GM12878 (cell line): ENCODE results near the gene RERG. TPM values are rescaled to one million over a fixed set of nuclear protein-coding genes. Genes with fewer than 3 reads are reported as not detected.

ENCODE experiments used
- ATAC-seq: fragments of 200-7000 bp; cut with Tn5 transposase; 3 replicates; pipeline ENCODE4 v1.9.1; 2020; ENCODE audit warnings: mild to moderate bottlenecking, moderate library complexity
- BruUV-seq: library from RNA; stranded (reverse); fragments of 400-500 nt; replicated peaks from 2 replicates; lab custom pipeline; 2021; lab: Mats Ljungman, UMichigan
- CTCF ChIA-PET: fragments of 300-600 bp; sonication (Branson Sonifier 250); formaldehyde crosslinking; extraction: SDS; loops from one replicate; lab custom pipeline; 2021; ENCODE audit warnings: inconsistent platforms; lab: Yijun Ruan, JAX
- POLR2A ChIA-PET: fragments of 350-600 bp; formaldehyde crosslinking; extraction: SDS; loops from one replicate; lab custom pipeline; 2021; ENCODE audit warnings: inconsistent platforms; lab: Charles Lee
- RAD21 ChIA-PET: fragments of 300-600 bp; sonication (Branson Sonifier 250); formaldehyde crosslinking; loops from one replicate; lab custom pipeline; 2023; ENCODE audit warnings: antibody characterized with exemption; ENCODE audit not compliant: unreplicated experiment; lab: Charles Lee
- SMC1A ChIA-PET: fragments of 300-600 bp; sonication (Branson Sonifier 250); formaldehyde crosslinking; loops from one replicate; lab custom pipeline; 2023; ENCODE audit not compliant: unreplicated experiment, uncharacterized antibody; lab: Charles Lee
- DNase-seq: peaks from one replicate; pipeline ENCODE4 v3.0.0-alpha.2; 2011; ENCODE audit warnings: low read depth, low spot score
- FAIRE-seq: peaks from 3 replicates; lab custom pipeline; 2011; peaks lifted over from hg19 to GRCh38; lab: Jason Lieb, UNC
- H2AFZ ChIP-seq: 2 replicates; pipeline ENCODE4 v1.6.0; 2011; ENCODE audit warnings: low read depth, low read length, control low read depth; ENCODE audit not compliant: control insufficient read depth
- H3K27ac ChIP-seq: 2 replicates; pipeline ENCODE4 v1.5.1; 2011; ENCODE audit warnings: control low read depth; ENCODE audit not compliant: control insufficient read depth, insufficient read depth
- H3K27me3 ChIP-seq, 2 experiments: replicated peaks in 1 of 2; 2 replicates each; pipeline versions ENCODE4 v1.6.0 to v1.6.1; 2011; ENCODE audit warnings: low read length in 1 of 2; ENCODE audit not compliant: control insufficient read depth in 2 of 2, insufficient read depth in 2 of 2
- H3K36me3 ChIP-seq, 2 experiments: 2 replicates each; pipeline ENCODE4 v1.5.1; 2011; ENCODE audit warnings: low read length in 1 of 2; ENCODE audit not compliant: control insufficient read depth in 2 of 2, insufficient read depth in 2 of 2
- H3K4me1 ChIP-seq: 2 replicates; pipeline ENCODE4 v1.6.1; 2011; ENCODE audit warnings: mild to moderate bottlenecking, low read length, moderate library complexity, mixed read lengths; ENCODE audit not compliant: control insufficient read depth, insufficient read depth
- H3K4me2 ChIP-seq: 2 replicates; pipeline ENCODE4 v1.6.0; 2011; ENCODE audit warnings: control low read depth; ENCODE audit not compliant: control insufficient read depth, insufficient read depth
- H3K4me3 ChIP-seq: fragments of 200-600 bp; sonication (generic); 2 replicates; pipeline ENCODE4 v1.5.1; 2016
- H3K79me2 ChIP-seq: 2 replicates; pipeline ENCODE4 v1.6.0; 2011; ENCODE audit warnings: low read length; ENCODE audit not compliant: control insufficient read depth, insufficient read depth
- H3K9ac ChIP-seq: 2 replicates; pipeline ENCODE4 v1.8.0; 2011; ENCODE audit warnings: low read length, control low read depth, mixed read lengths; ENCODE audit not compliant: control insufficient read depth, insufficient read depth
- H3K9me3 ChIP-seq: replicated peaks from 3 replicates; pipeline ENCODE4 v1.5.1; 2011; ENCODE audit warnings: mild to moderate bottlenecking, low read length; ENCODE audit not compliant: control insufficient read depth, insufficient read depth
- H4K20me1 ChIP-seq: 2 replicates; pipeline ENCODE4 v1.6.0; 2011; ENCODE audit not compliant: control insufficient read depth, insufficient read depth
- ATF7 ChIP-seq: fragments of 450-650 bp; IDR thresholded peaks from 2 replicates; pipeline ENCODE4 v1.6.1; 2016; ENCODE audit warnings: low read depth, mild to moderate bottlenecking
- CBFB ChIP-seq: IDR thresholded peaks from 2 replicates; pipeline ENCODE4 v1.6.1; 2016; ENCODE audit warnings: antibody characterized with exemption, low read depth
- HDAC6 ChIP-seq: fragments of 200-600 bp; sonication (generic); IDR thresholded peaks from one replicate; pipeline ENCODE4 v1.8.0; 2017; ENCODE audit warnings: antibody characterized with exemption; ENCODE audit not compliant: unreplicated experiment
- LARP7 ChIP-seq: fragments of 450-650 bp; IDR thresholded peaks from 2 replicates; pipeline ENCODE4 v1.6.1; 2017; ENCODE audit warnings: mild to moderate bottlenecking
- PAX5 ChIP-seq: IDR thresholded peaks from 2 replicates; pipeline ENCODE4 v1.6.1; 2011; ENCODE audit warnings: low read depth, low read length, borderline replicate concordance
- SP1 ChIP-seq: IDR thresholded peaks from one replicate; pipeline ENCODE4 v1.6.1; 2011; ENCODE audit warnings: low read depth, low read length
- SUZ12 ChIP-seq: fragments of 200-600 bp; sonication (generic); IDR thresholded peaks from one replicate; pipeline ENCODE4 v1.6.1; 2018; ENCODE audit warnings: antibody characterized with exemption, mild to moderate bottlenecking; ENCODE audit not compliant: unreplicated experiment
- TAF1 ChIP-seq: IDR thresholded peaks from 2 replicates; pipeline ENCODE4 v1.6.1; 2011; ENCODE audit warnings: mild to moderate bottlenecking, low read depth, low read length, borderline replicate concordance
- TCF3 ChIP-seq: IDR thresholded peaks from 2 replicates; pipeline ENCODE4 v1.6.1; 2012; ENCODE audit warnings: low read depth, mild to moderate bottlenecking, low read length, borderline replicate concordance; ENCODE audit not compliant: insufficient read depth
- YY1 ChIP-seq: IDR thresholded peaks from 2 replicates; pipeline ENCODE4 v1.6.1; 2011; ENCODE audit warnings: low read depth, mild to moderate bottlenecking, low read length
- ZBED1 ChIP-seq: IDR thresholded peaks from 2 replicates; pipeline ENCODE4 v1.6.1; 2016; ENCODE audit warnings: borderline replicate concordance
- ZNF384 ChIP-seq: IDR thresholded peaks from 2 replicates; pipeline ENCODE4 v1.6.1; 2012; ENCODE audit warnings: low read depth, mild to moderate bottlenecking, low read length, improper control_type of control experiment, borderline replicate concordance
- ZNF592 ChIP-seq: fragments of 450-650 bp; IDR thresholded peaks from 2 replicates; pipeline ENCODE4 v1.6.1; 2017; ENCODE audit warnings: mild to moderate bottlenecking, moderate library complexity
- WGBS: methylation state at CpG from one replicate; pipeline ENCODE4 v1.1.6; 2016; ENCODE audit warnings: low lambda C conversion rate; ENCODE audit not compliant: insufficient replicate concordance, insufficient coverage; ENCODE audit errors: missing lambda C conversion rate; 5-methylcytosine and 5-hydroxymethylcytosine counted together
- in situ Hi-C: fragments of 300-500 bp; cut with MboI; formaldehyde crosslinking; loops from 9 replicates; pipeline ENCODE4 v1.14.3; 2018; ENCODE audit warnings: mixed read lengths
- intact Hi-C: fragments of 100-400 bp; cut with micrococcal nuclease; formaldehyde crosslinking; loops from one replicate; pipeline ENCODE4 v1.14.2; 2022; ENCODE audit not compliant: unreplicated experiment
- polyA plus RNA-seq, 11 experiments: library from polyadenylated mRNA; depleted of rRNA in 4 of 11; unstranded in 6 of 11; stranded (reverse) in 5 of 11; fragments of >200 nt; fragmentation: Nextera tagmentation in 4 of 11; fragmentation: Illumina TruSeq in 1 of 11; extraction: Ambion mirVana in 4 of 11; extraction: Trizol in 1 of 11; gene quantifications; 1 replicate in 1 of 11; 2 replicates in 10 of 11; pipeline versions ENCODE4 v1.2.1 to v1.2.3, GENCODE V29; 2011 to 2016; ENCODE audit warnings: inconsistent platforms in 2 of 11, missing spikeins in 2 of 11, low read depth in 1 of 11
- total RNA-seq, 4 experiments: library from RNA; depleted of rRNA in 3 of 4; stranded (reverse); fragments of >200 nt in 3 of 4; fragmentation: Illumina TruSeq in 1 of 4; extraction: Trizol in 1 of 4; gene quantifications; 2 replicates each; pipeline versions ENCODE4 v1.2.1 to v1.2.3, GENCODE V29; 2013 to 2021

The RERG gene
- total and polyA plus RNA-seq, 10 of the 15 experiments (the other 5 are each of a cell fraction or from before 2014, with no cell fraction given): 0.03 to 5.3 (median 0.05) TPM; not detected in 5

- ChIA-PET SMC1A (interaction anchor here (1.0 kb wide), 1 partner anchor 9 kb away, joined by 3 read pairs; no protein-coding TSS in a partner anchor), POLR2A (no interaction called here), CTCF (interaction anchor here (0.7 to 0.8 kb wide), 2 partner anchors 16 to 464 kb away, joined by 3 to 6 read pairs; no protein-coding TSS in a partner anchor), RAD21 (no interaction called here)
- ATAC-seq (no peak), DNase-seq (no peak), FAIRE-seq (no peak)
- 31% methylated on average over 6 of the region's 6 CpGs for WGBS
- H3K27me3 ChIP-seq: no peaks in the 10 kb centered on the region
- TF ChIP-seq CBFB: no peak
- TF ChIP-seq ZBED1: no peak
- TF ChIP-seq YY1: no peak
- TF ChIP-seq TCF3: no peak
- no peak for TF ChIP-seq PAX5
- H3K27ac ChIP-seq: no peak overlapping the region
- intact Hi-C loops (no loop called here), in situ Hi-C loops (no loop called here)
- no peak overlapping the region for H2AFZ ChIP-seq
- H3K9ac ChIP-seq: no peak overlapping the region
- no peaks in the 10 kb centered on the region for H3K36me3 ChIP-seq
- H3K4me1 ChIP-seq: no peaks in the 10 kb centered on the region
- BruUV-seq: no TSS peak
- no peak overlapping the region for H3K4me3 ChIP-seq
- no peaks in the 10 kb centered on the region for H3K79me2 ChIP-seq
- H3K9me3 ChIP-seq: no peaks in the 10 kb centered on the region
- no peak overlapping the region for H3K4me2 ChIP-seq
- no peaks in the 10 kb centered on the region for H4K20me1 ChIP-seq
Observed at GRCh38 chr12:15171012-15171655, 50.1 kb downstream of the RERG start.

- Histone ChIP-seq H4K20me1 (no peaks in the 10 kb centered on the region), H3K36me3 (no peaks in the 10 kb centered on the region), H2AFZ (no peak overlapping the region), H3K4me2 (no peak overlapping the region), H3K4me1 (no peaks in the 10 kb centered on the region), H3K9me3 (no peaks in the 10 kb centered on the region), H3K79me2 (no peaks in the 10 kb centered on the region), H3K9ac (no peak overlapping the region), H3K27me3 (no peaks in the 10 kb centered on the region), H3K27ac (no peak overlapping the region), H3K4me3 (no peak overlapping the region)
- SMC1A ChIA-PET: no interaction called here
- intact Hi-C loops: no loop called here
- DNase-seq (no peak), FAIRE-seq (peak; percentile 27), ATAC-seq (no peak)
- BruUV-seq: no TSS peak
- POLR2A ChIA-PET: no interaction called here
- in situ Hi-C loops: no loop called here
- RAD21 ChIA-PET: no interaction called here
- CTCF ChIA-PET: no interaction called here
- 60% methylated on average over 5 of the region's 5 CpGs for WGBS
- TF ChIP-seq ZNF384 (no peak), SP1 (no peak), TAF1 (no peak), ZNF592 (no peak), LARP7 (no peak), HDAC6 (no peak), SUZ12 (no peak), ATF7 (no peak)
Observed at GRCh38 chr12:15168026-15168678, 53.1 kb downstream of the RERG start.
